Fibroblast of skin of scalp (primary cell): ENCODE results near the gene SPTB.

ENCODE experiments used
- DNase-seq: peaks from one replicate; pipeline ENCODE4 v3.0.0-alpha.2; 2013

Gene SPTB

GRCh38 chr14:64763801-64764621 is 115.7 kb downstream of the SPTB start:
- peak; percentile 79 for DNase-seq

DNA sequence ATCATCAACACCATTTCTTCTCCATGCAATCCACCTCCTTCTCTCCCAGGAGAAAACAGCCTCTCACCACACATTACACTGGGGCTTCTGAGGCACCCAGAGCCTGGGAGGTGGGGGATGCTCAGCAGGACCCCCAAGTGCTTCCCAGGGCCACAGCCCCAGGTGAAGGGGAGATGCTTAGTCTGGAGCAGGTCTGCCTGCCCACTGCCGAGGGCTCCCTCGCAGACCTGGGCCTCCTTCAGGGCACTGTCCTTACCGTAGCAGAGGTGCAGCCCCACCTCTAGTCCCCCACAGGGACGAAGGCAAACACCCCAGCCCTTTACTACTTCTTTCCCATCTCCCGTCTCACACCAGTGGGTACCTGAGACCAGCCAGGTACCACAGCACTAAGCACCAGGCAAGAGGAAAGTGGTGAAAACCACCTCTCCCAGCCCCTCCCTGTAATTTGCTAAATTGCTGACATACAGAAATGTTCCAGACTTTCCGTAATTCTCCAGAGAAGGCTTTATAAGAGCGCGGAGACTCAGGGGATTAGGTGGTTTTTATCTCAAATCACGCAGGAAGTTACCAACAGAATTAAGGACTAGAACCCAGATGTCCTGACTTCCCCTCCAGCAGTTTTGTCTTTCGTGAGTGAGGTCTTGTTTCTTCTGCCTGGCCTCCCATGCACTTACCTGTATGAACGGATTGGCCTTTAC is 116.5 kb downstream of the SPTB start:
- no peak for DNase-seq

DNA sequence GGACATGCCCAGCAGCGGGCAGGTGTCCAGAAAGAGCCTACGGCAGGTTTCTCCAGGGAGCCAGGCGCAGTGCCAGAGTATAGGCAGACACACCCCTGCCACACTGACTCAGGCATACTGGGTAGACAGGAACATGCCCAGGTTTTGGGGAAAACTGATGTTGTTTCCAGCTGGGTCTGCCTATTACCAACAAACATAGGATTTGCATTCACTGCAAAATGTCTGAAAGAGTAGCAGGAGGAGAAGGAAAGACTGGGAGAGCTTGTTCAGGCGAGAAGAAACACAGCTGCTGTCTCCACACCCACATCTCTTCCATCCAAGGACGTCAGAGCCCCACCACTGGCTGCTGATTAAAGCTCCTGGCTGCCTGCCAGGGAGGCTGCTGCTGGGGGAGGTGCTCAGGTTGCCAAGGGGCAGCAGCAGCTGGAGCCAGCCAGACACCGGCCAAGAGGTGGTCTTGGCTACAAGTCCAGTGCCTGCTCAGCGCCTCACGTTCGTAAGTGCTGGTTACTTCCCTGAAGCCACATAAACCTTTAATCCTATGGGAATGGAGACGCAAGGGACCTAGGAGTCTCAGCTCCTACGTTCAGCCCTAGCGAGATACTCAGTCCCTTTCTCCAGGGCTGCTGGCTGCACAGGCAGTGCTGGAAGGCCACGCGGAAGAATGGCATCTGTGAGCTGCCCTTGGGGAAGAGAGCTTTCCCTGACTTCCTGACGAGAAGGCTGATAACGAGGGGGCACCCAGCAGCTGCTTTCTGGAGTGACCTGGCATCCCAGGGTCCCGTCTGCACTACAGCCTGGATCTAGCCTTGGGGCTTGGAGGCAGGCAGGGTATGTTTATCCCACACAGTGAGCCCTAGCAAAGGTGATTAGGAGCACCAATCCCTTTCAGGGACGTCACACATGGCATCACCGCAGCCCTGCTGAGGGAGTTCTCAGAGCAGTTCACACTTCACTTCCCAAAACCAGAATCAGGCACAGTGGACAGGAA is 117.4 kb downstream of the SPTB start:
- peak; percentile 85 for DNase-seq

GRCh38 chr14:64761441-64762043 is 118.2 kb downstream of the SPTB start:
- peak; percentile 51 for DNase-seq

- no peak for DNase-seq
Measured at GRCh38 chr14:64760916-64761315, 118.8 kb downstream of the SPTB start.

DNA sequence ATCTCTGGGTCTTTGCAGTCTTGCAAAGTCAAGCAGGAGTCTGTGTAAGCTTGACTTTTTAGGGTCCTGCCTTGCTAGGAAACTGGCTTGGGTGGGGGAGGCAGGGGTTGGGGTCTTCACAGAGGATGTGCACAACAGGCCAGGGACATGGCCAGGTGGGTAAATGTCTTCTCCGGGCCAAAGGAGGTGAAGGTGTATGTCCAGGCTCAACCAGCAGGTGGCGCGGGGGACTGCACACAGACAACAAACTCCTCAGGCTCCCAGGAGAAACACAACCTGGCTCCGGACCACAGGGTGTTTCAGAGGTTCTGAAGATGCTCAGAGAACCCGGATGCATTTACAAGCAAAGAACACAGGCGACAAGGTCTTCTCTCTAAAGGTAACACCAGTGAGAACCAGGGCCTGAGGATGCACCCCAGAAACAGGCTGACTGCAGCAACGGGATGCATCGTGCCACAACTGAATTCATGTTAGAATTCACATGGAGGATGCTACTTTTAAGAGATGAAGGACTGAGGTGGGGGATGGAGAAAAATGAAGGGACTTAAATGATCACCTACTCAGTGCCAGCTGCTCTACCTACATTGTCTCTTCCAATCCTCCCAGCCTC is 119.5 kb downstream of the SPTB start:
- peak; percentile 31 for DNase-seq

DNA sequence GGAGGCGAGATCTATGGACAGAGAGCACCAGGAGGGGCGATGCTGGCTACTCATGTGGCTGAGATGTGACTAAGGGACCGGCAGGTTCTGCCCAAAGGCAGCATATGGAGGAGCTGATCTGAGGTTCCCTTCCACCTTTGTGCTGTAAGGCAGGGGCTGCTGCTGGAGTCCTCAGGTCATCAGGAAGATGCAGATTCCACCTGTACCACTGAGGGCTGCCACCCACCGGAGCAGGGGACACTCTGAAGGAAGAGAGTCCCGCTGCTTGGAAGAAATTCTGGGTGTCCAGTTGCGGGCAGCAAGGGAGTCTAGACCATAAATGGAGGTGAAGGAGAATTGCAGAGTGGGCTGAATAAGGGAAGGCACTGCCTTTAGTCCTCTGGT is 120.2 kb downstream of the SPTB start:
- no peak for DNase-seq

- DNase-seq, result peak; percentile 92
Measured at GRCh38 chr14:64758691-64759554, 120.8 kb downstream of the SPTB start.

- DNase-seq, result peak; percentile 75
Measured at GRCh38 chr14:64758025-64758521, 121.6 kb downstream of the SPTB start.

GRCh38 chr14:64757601-64758000 is 122.1 kb downstream of the SPTB start:
- DNase-seq, result no peak

DNA sequence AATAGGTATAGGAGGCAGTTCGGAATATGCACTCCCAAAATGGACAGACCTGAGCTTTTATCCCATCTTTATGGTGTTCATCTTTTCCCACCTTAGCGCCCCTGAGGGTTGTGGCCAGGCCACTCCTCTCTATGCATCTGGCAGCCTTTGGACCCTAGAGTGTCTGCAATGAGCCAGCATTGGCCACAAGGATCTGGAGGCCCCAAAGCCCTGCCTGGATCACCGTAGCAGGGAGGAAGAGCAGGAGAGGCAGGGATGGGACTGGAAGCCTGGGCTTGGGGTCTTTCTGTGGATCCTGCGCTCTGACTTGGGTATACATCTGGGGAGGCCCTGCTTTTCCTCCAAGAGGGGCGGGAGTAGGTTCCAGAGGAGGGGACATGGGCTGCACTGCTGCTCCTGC is 123.0 kb downstream of the SPTB start:
- no peak for DNase-seq

DNA sequence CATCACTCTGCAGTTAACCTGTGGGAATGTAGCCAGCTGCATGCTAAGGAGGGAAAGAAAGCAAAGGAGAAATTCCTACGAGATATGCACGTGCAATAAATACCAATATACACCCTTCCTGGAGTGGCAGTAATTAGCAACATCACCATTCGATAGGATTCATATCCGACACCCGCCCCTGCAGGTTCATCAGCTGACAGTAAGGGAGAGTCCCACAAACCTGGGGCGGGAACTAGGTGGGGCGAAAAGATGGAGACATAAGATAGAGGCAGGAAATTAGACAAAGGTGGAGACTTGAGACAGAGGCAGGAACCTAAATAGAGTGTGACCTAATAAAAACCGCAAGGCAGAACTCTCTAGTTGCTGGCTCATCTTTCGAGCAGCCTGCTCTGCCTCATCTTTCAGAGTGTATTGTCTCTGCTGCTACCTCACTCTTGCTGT is 123.9 kb downstream of the SPTB start:
- DNase-seq, result peak; percentile 50

GRCh38 chr14:64754685-64755084 is 125.0 kb downstream of the SPTB start:
- no peak for DNase-seq

DNA sequence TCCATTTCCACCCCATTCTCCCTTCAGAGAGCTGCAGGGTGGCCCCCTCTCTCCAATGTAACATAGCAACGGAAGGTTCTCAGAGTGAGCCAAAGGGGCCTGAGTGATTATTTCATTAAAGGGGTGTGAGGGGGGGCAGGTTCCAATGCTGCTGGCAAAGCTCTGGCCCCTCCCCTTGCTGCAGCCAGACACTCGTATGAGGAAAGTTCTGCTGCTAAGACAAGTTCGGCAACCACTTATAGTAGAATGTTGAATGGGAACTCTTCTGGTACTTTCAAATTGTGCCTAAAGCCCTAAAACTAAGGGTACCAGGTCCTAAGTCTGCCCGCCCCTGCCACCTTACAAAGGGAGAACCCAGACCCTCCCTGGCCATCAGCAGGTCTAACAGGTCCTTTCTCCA is 125.7 kb downstream of the SPTB start:
- no peak for DNase-seq

GRCh38 chr14:64753374-64753773 is 126.3 kb downstream of the SPTB start:
- no peak for DNase-seq

GRCh38 chr14:64752909-64753308 is 126.8 kb downstream of the SPTB start:
- no peak for DNase-seq

GRCh38 chr14:64748995-64749714 is 130.6 kb downstream of the SPTB start:
- no peak for DNase-seq

DNA sequence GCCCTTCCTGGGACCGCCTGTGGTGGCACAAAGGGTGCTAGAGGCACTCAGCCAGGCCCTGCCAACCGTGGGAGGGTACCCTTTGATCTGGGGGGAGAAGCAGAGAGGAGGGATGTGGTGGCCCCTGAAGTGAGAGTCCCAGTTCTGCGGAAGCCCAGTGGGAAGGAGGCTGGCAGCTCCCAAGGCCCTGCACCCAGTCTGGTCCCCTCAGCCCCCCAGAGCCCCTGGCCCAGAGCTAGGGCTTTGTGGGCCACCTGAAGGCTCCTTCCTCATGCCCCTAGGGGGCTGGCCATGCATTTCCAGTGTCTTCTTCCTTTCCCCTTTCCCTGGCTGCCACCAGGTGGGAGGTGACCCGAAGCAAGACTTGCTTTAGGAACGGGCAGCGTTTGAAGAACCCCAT is 131.2 kb downstream of the SPTB start:
- no peak for DNase-seq

GRCh38 chr14:64747327-64747726 is 132.4 kb downstream of the SPTB start:
- no peak for DNase-seq
